GM19240 (cell line): ENCODE measurements around the gene MVB12A.
A peak's percentile ranks its signal among the peaks of the same experiment; 100 is the strongest.

Source experiments
- DNase-seq: peaks from one replicate; pipeline ENCODE4 v3.0.0; 2011; ENCODE audit warnings: low spot score; ENCODE audit not compliant: insufficient read length

The MVB12A gene

GRCh38 chr19:17470068-17470841 is 50.4 kb downstream of the MVB12A start, which contains the start of gene SLC27A1:
Gene SLC27A1, plus strand, starts transcription at chr19:17470524. Its CDS starts 17 bp downstream, at chr19:17470541.
- peak; percentile 78 for DNase-seq

GRCh38 chr19:17471410-17472125 is 51.7 kb downstream of the MVB12A start:
- no peak for DNase-seq

- no peak for DNase-seq
Observed at GRCh38 chr19:17473041-17473440, 53.2 kb downstream of the MVB12A start.
